ENCODE data around the gene MELK.

MELK gene

DNA sequence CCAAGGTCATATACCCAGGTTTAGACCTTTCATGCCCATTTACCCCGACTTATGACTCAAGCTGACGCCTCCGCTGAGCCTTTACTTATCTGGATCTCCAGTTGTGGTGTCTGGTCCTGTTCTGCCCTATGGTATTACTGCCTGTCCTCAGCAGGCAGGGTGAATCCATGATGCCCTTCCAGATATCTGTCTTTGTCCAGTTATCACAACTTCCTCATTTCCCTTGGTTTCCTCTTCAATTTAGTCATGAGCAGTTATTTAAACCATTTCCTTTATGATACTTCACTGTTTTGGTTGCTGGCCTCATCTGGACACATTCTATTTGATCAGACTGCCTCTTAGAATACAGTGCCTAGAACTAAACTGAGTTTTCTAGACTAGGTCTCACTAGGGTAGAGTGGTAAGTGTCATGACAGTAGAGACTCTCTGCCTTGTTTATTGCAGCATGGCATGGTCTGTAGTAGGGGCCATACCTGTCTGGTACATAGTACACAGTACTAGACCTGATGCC lies 93.3 kb downstream of the MELK start:
- in situ Hi-C loops (cut with MboI; ENCODE audit: low sequenced_read_pairs), result no loop called here

DNA sequence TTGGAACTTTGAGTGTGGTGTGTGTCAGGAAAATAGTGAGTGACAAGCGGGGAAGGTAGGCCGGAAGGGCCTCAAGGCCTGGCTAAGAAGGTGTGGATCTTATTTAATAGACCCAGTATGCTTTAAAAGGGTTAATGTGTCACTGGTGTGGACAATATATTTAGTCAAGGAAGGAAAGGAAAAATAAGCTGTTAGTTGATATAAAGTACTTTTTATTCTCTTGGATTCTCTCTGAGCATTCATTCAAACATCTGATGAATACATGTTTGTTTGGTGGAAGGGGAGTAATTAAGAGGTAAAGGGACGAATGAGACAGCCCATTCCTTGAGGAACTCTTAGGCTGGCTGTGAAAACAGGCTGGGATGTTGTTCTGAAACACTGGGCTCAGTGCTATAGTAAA lies 98.9 kb downstream of the MELK start:
- in situ Hi-C loops (cut with MboI; ENCODE audit: low sequenced_read_pairs), result no loop called here

- in situ Hi-C loops (cut with MboI; ENCODE audit: low sequenced_read_pairs), result no loop called here
These were observed 103.4 kb downstream of the MELK start for GRCh38 chr9:36676091-36676490.

DNA sequence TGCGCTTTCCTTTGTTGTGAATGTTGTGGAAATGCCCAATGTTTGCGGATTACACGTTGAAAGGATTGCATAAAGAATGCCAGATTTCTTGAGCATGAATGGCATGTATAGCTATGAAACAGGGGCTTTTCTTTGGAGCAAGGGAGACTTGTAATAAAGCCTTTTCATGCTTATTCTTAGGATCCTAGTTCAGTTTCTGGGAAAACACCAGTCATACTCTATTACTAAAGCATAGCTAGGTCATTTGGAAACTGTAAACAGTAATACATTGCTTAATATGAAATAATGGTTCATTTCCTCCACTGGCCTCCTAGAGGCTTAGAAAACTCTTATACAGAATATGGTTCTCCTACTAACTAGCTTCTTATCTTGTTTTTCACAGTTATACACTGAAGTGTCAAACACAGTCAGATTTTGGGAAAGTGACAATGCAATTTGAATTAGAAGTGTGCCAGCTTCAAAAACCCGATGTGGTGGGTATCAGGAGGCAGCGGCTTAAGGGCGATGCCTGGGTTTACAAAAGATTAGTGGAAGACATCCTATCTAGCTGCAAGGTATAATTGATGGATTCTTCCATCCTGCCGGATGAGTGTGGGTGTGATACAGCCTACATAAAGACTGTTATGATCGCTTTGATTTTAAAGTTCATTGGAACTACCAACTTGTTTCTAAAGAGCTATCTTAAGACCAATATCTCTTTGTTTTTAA lies 104.2 kb downstream of the MELK start:
- in situ Hi-C loops (cut with MboI; ENCODE audit: low sequenced_read_pairs), result no loop called here

- in situ Hi-C loops (cut with MboI; ENCODE audit: low sequenced_read_pairs), result no loop called here
These were observed 104.9 kb downstream of the MELK start for GRCh38 chr9:36677611-36678010.

GRCh38 chr9:36679710-36680109 lies 107.0 kb downstream of the MELK start:
- in situ Hi-C loops (cut with MboI; ENCODE audit: low sequenced_read_pairs), result no loop called here

GRCh38 chr9:36686471-36686870 lies 113.8 kb downstream of the MELK start:
- in situ Hi-C loops (cut with MboI; ENCODE audit: low sequenced_read_pairs), result no loop called here

DNA sequence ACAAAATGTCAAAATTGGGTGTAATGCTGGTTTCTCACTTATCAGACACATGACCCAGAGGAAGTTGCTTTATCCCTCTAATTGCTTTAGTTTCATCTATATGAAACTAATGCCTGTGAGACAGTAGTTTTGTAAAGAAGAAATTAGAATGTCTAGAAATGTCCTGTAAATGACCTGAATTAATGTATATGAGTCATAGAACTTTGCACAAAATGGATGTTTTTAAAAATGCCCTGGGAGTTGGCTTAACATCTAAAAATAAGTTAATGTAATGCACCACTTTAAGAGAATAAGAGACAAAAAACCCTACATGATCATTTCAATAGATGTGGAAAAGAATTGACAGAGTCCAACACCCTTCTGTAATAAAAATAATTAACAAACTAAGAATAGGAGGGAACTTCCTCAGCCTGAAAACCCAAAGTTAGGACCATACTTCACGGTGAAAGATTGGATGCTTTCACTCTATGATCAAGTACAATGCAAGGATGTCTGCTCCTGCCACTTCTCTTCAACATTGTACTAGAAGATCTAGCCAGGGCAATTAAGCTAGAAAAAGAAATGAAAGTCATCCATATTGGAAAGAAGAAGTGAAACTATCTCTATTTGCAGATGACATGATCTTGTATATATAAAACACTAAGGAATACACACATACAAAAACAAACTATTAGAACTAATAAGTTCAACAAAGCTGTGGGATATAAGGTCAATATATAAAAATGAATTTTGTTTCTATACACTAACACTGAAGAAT lies 117.9 kb downstream of the MELK start:
- in situ Hi-C loops (cut with MboI; ENCODE audit: low sequenced_read_pairs), result no loop called here

DNA sequence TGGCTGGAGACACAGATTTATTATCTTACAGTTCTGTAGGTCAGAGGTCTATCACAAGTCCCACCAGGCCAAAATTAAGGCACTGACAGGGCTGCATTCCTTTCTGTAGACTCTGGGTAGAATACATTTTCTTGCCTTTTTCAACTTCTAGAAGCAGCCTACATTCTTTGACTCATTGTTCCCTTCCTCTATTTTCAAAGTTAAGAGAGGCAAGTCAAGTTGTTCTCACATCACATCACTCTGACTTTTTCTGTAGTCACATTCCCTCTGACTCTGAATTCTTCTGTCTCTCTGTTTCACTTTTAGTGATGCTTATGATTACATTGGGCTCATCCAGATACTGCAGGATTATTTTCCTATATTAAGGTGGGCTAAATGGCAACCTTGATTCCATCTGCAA lies 119.0 kb downstream of the MELK start:
- in situ Hi-C loops (cut with MboI; ENCODE audit: low sequenced_read_pairs), result no loop called here

- in situ Hi-C loops (cut with MboI; ENCODE audit: low sequenced_read_pairs), result no loop called here
These were observed 126.3 kb downstream of the MELK start for GRCh38 chr9:36698984-36699383.

GRCh38 chr9:36704148-36704547 lies 131.5 kb downstream of the MELK start:
- in situ Hi-C loops (cut with MboI; ENCODE audit: low sequenced_read_pairs), result no loop called here

DNA sequence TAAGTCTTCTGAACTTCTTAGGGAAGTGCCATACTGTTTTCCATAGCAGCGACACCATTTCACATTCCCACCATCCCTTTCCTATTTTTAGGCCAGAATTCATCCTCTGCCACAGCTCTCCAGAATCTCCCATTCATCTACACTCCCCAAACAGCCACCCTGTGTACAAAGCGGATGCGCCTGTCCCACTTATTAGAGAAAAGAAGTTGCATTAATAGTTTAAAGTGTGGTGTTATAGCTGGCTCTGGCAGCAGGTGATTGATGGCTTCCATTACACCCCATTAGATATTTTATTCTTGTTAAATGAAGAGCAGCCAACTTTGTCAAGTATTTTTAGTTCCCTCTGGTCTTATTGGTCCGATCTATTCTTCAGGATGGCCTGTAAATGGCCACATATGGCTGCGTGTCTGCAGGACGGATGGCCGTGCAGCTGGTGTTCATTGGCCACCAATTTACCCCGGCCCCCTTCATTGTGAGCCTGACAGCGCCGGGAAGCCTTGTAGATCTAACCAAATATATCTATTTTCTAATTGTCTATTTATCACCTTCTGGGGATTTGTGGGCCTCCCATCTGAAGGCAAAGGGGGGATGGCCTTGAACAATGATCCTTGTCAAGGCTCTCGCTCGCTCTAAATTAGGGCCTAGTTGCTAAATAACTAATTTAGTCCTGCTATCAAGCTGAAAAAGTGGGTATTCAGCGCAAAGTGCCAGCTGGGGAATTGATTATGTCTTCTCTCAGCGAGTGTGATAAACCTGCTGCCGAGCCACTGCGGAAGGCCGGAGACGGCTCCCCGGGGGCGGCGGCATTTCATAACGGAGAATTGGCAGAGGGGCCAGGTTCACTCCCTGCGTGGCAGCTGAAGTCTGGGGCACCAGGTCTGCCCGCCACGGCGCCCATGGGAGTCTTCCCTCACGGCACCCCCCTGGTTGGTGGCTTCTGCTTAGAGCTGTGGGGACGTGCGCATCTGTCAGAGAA lies 141.1 kb downstream of the MELK start:
- in situ Hi-C loops (cut with MboI; ENCODE audit: low sequenced_read_pairs), result no loop called here

DNA sequence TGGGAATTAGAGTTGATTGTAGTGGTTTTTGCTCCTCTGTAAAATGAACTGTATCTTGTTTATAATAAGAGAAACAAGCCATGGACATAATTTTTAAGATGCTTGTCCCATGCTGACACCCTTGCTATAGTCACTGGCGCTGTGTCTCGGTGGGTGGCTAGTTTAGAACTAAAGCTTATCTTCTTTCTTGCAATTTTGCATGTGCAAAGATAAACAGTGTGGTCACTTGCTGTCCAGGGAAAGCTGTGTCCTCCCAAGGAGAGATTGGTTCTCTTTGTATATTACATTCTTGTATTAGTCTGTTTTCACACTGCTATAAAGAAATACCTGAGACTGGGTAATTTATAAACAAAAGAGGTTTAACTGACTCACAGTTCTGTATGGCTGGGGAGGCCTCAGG lies 143.8 kb downstream of the MELK start:
- in situ Hi-C loops (cut with MboI; ENCODE audit: low sequenced_read_pairs), result no loop called here

- in situ Hi-C loops (cut with MboI; ENCODE audit: low sequenced_read_pairs), result no loop called here
These were observed 144.6 kb downstream of the MELK start for GRCh38 chr9:36717276-36717675.

DNA sequence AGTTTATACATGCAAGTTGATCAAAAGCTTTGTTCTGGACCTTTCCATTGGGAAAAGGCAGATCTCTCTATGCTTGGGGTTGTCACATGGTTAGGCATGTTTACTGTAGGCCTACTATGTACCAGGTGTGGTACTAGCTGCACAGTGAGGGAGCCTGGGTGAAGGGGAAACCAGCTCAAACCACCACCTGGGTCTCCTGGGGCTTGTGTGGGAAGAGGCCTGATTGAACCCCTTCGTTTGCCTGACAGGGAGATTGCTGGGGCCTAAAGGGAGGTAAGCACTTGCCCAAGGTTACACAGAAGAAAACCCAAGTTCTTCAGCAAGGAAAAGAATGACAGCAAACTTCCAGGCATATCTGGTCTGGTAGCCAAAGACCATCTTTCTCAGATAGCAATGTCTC lies 145.9 kb downstream of the MELK start:
- in situ Hi-C loops (cut with MboI; ENCODE audit: low sequenced_read_pairs), result no loop called here

- in situ Hi-C loops (cut with MboI; ENCODE audit: low sequenced_read_pairs), result no loop called here
These were observed 147.3 kb downstream of the MELK start for GRCh38 chr9:36720043-36720442.

GRCh38 chr9:36721846-36722588 lies 149.3 kb downstream of the MELK start:
- in situ Hi-C loops (cut with MboI; ENCODE audit: low sequenced_read_pairs), result no loop called here

DNA sequence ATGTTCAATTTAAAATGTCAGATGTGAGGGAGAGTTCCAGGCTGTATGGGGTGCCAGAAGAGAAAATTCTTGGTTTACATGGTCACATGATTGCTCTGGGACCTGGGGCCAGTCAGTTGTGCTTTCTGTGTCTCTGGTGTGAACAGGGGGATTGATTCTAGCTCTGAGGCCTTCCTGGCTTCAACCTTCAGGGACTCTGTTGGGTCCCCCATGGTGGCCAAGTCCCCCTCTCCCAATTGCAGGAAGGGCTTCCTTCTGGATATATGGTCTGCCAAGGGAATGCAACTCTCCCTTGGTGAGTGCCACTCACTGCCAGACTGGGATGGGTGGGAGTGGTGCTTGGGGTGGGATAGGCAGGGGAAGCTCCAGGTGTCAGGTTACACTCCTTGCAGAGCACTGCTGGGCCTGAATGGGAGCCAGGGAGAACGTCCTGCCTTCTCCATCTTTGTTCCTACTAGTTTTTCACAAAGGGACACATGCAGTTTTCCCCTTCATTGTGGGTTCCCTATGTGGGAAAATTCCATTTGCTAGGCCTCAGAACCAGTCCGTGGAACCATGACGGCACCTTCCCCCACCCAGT lies 153.2 kb downstream of the MELK start:
- in situ Hi-C loops (cut with MboI; ENCODE audit: low sequenced_read_pairs), result no loop called here
